Retinal pigment epithelial cell (primary cell): ENCODE results near the gene EPC2.
"Not testable (repeated sequence)": the region's sequence is repeated elsewhere in the genome, so short reads cannot be mapped to it uniquely, and the experiment has no call there.

Source experiments
- DNase-seq: peaks from one replicate; pipeline ENCODE4 v3.0.0-alpha.2; 2010; ENCODE audit warnings: low read depth
- H3K4me3 ChIP-seq: 2 replicates; pipeline ENCODE4 v1.5.1; 2011; ENCODE audit warnings: mild to moderate bottlenecking, low read length, control low read depth, moderate library complexity
- TF ChIP-seq, protein P1 (sequence below): conservative IDR thresholded peaks from 2 replicates; pipeline ENCODE4 v1.5.1; 2011; ENCODE audit warnings: low read depth, low read length, control low read depth, inconsistent platforms

EPC2 gene

DNA sequence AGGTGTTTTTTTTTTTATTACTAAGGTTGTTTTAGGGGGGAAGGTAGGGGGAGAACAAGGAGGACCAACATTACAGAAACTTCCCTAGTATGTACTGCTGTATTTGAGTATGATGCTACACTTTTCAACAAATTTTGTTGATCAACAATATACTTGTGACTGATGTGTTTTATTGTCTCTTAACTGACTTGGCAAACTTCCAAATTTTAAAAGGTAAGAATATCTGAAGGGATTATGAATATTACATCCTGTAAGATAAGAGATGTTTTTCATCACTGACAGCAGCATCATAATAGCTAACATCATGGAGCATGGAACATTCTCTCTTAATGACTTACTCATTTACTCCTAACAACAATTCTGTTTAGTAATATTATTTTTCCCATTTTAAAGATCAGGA, 144.5 kb downstream of the EPC2 start:
- TF ChIP-seq, protein P1, sequence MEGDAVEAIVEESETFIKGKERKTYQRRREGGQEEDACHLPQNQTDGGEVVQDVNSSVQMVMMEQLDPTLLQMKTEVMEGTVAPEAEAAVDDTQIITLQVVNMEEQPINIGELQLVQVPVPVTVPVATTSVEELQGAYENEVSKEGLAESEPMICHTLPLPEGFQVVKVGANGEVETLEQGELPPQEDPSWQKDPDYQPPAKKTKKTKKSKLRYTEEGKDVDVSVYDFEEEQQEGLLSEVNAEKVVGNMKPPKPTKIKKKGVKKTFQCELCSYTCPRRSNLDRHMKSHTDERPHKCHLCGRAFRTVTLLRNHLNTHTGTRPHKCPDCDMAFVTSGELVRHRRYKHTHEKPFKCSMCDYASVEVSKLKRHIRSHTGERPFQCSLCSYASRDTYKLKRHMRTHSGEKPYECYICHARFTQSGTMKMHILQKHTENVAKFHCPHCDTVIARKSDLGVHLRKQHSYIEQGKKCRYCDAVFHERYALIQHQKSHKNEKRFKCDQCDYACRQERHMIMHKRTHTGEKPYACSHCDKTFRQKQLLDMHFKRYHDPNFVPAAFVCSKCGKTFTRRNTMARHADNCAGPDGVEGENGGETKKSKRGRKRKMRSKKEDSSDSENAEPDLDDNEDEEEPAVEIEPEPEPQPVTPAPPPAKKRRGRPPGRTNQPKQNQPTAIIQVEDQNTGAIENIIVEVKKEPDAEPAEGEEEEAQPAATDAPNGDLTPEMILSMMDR = no peak
- H3K4me3 ChIP-seq = no peak overlapping the region
- no peak for DNase-seq

DNA sequence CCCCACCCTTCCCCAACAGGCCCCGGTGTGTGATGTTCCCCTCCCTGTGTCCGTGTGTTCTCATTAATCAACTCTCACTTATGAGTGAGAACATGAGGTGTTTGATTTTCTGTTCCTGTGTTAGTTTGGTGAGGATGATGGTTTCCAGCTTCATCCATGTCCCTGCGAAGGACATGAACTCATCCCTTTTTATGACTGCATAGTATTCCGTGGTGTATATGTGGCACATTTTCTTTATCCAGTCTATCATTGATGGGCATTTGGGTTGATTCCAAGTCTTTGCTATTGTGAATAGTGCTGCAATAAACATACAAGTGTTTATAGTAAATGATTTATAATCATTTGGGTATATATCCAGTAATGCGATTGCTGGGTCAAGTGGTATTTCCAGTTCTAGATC, 145.6 kb downstream of the EPC2 start:
- not testable (repeated sequence) for H3K4me3 ChIP-seq, DNase-seq

DNA sequence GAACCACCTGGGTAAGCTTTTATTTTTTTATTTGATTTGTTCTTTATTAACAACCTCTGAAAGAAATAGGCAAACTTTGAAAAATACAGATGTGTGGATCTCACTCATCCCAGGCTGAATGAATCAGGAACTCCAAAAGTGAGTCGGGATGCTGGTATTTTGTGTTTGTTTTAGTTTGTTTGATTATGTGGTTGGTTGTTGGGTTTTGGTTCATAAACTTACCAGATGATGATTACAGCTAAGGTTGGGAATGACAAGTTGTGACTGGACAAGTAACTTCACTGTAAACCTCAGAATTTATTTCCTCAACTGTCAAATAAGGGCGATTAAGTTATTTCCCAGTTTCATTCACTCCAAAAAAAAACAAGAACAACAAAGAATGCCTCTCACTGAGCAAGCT, 150.0 kb downstream of the EPC2 start:
- TF ChIP-seq, protein P1 = no peak
- no peak for DNase-seq
- no peak overlapping the region for H3K4me3 ChIP-seq

DNA sequence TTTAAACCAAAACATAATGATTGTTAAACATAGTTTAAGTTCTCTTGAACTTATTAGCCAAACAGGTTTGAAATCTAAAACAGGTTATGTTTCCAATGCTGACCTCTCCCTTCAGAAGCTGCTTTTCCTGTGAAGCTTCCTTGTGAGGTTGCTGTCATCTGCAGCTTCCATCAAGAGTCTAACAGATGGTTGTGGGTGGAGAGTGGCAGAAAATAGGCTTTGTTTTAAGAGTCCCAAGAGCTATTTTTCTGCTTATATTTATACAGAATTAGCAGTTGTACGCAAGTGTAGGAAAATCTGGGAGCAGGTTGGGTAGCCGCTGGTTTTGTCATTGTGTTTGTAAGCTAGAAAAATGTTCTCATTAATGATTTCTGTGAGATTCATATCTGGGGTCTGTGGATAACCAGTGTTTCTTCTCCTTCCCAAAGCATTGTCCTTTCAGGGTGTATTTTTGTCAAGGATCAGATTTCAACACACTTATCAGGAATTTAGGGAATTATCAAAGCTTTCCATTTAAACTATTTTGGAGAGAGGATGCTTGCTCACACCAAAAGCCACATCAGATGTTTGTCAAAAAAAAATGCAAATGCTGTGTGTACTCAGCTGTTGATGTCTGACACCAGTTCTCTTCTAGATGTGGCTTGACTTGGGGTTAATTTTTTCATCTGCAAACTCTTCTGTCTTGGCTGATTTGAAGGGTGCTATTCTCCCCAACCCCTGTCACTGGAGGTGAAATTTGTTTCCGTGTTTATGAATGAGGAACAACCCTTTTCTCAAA, 152.4 kb downstream of the EPC2 start:
- TF ChIP-seq, protein P1 = no peak
- no peak overlapping the region for H3K4me3 ChIP-seq
- no peak for DNase-seq

DNA sequence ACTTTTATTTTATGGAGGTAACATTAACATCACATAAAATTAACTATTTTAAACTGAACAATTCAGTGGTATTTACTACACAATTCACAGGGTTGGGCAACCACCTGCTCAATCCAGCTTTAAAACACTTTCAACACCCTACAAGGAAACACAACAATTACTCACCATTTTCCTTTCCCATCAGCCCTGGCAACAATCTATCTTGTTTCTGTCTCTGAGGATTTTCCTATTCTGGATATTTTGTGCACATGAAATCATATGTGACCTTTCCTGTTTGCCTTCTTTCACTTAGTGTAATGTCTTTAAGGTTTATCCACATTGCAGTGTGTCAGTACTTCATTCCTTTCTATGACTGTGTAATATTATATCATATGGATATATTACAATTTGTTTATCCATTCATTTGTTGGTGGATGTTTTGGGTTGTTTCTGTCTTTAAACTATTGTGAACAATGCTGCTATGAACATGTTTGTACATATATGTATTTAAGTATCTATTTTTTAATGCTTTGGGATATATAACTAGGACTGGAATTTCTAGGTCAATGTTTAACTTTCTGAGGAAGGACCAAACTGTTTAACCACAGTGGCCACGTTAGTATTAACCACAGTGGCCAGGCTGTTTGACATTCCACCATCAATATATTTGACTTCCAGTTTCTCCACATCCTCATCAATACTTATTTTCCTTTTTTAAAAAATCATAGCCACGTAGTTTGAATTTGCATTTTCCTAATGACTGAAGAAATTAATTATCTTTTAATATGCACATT, 158.1 kb downstream of the EPC2 start:
- TF ChIP-seq, protein P1 = no peak
- no peak overlapping the region for H3K4me3 ChIP-seq
- DNase-seq = no peak

DNA sequence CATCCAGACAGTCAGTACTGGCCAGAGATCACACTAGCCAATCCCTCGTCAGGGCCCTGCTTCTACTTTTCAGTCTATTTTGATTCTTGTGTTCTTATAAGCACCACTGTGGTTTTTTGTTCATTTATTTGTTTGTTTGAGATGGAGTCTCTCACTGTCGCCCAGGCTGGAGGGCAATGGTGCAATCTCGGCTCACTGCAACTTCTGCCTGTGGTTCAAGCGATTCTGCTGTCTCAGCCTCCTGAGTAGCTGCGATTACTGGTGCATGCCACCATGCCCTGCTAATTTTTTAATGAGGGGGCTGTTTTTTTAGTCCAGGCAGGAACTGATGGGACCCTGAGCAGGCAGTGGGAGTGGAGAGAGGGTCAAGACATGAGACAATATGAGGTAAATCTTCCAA, 165.5 kb downstream of the EPC2 start:
- no peak overlapping the region for H3K4me3 ChIP-seq
- DNase-seq = no peak
- TF ChIP-seq, protein P1 = no peak

DNA sequence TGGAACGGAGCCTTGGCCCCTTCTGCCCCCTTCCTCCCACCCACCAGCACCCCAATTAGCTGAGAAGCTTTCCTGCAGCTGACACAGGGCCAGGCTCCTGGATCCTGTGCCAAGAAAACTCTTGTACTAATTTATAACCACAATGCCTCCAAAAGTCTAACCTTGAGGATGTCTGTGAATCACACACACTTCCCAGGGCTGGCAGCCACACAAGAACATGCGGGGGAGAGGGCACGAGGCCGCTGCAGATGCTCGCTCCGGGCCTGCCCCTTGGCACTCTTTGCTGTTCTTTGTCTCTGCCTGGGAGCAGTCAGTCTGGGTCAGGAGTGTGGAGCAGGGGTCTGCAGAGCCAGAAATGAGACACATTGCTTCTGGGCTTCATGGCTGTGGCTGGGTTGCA, 167.8 kb downstream of the EPC2 start:
- DNase-seq = peak; percentile 44
- H3K4me3 ChIP-seq = no peak overlapping the region

More for the DNA sequence above, 167.8 kb downstream of the EPC2 start:
- TF ChIP-seq, protein P1 = no peak
